Ovary (tissue), 3 donors: Measurements from ENCODE around the gene SLC12A1.

Experiments
- EP300 ChIP-seq: sonication (generic); formaldehyde crosslinking; IDR thresholded peaks from one replicate; pipeline ENCODE4 v1.6.1; 2017; ENCODE audit warnings: antibody characterized with exemption
- POLR2A ChIP-seq: fragments of 450-650 bp; IDR thresholded peaks from one replicate; pipeline ENCODE4 v1.6.1; 2017; ENCODE audit warnings: antibody characterized with exemption, mild to moderate bottlenecking, moderate library complexity
- TF ChIP-seq, protein P1 (sequence below), 3 donors: fragments of 450-650 bp in 2 of 3; fragments of 200-600 bp in 1 of 3; IDR thresholded peaks; one replicate each; pipeline versions ENCODE4 v1.5.1 to v1.8.0; 2016 to 2022; ENCODE audit warnings: antibody characterized with exemption in 3 of 3, mild to moderate bottlenecking in 1 of 3
- donor health status: DM: no; HTN: no; CAD: no.

DNA sequence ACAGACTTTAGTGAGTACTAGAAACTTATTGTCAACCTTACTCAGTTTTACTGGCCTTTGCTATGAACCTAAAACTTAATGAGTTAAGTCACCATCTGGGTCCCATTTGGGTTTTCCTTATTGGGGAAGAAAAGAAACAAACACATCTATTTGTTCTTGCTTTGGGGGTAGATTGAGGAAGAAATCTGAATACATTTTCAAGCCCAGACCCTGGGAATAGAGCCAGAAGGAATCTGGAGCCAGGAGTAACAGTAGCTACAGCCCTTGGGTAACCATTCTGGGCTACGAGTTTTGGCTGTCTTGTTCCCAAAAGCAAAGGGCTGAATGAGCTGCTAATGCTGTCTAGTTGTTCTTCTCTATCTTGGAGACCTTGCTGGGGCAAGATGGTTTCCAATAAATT lies 16.5 kb downstream of the SLC12A1 start:
- TF ChIP-seq, protein P1, sequence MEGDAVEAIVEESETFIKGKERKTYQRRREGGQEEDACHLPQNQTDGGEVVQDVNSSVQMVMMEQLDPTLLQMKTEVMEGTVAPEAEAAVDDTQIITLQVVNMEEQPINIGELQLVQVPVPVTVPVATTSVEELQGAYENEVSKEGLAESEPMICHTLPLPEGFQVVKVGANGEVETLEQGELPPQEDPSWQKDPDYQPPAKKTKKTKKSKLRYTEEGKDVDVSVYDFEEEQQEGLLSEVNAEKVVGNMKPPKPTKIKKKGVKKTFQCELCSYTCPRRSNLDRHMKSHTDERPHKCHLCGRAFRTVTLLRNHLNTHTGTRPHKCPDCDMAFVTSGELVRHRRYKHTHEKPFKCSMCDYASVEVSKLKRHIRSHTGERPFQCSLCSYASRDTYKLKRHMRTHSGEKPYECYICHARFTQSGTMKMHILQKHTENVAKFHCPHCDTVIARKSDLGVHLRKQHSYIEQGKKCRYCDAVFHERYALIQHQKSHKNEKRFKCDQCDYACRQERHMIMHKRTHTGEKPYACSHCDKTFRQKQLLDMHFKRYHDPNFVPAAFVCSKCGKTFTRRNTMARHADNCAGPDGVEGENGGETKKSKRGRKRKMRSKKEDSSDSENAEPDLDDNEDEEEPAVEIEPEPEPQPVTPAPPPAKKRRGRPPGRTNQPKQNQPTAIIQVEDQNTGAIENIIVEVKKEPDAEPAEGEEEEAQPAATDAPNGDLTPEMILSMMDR (IDR thresholded peaks at IDR 0.05), result no peak
- no peak for TF ChIP-seq POLR2A
- no peak for TF ChIP-seq EP300
